ENCODE data around the gene SLC2A13.

Gene SLC2A13

DNA sequence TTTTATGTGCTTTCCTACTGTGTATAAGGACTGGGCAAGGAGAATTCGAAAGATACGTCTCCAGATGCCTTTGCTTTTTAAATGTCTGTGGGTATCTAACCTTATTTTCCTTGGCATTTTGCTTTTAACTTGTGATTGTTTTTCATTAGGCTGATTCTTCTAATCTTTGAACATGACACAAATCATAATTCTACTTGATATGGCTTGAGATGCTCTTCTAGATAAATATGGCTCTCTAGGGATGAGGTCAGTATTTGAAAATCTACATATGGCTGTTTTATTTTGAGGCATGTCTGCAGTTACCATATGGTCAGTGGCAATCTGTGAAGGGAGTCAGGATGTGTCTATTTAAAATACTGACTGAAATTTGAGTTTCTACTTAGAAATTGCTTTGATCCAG, 139.2 kb downstream of the SLC2A13 start:
- 60% methylated on average over 1 of the region's 2 CpGs; no CpG with 5 or more reads in 1 of the 2 experiments for WGBS, 2 experiments (ENCODE audit: insufficient coverage in 2 of 2)
- H3K9me3 ChIP-seq (ENCODE audit: control insufficient read depth, low read length) = no peaks in the 10 kb centered on the region
- H3K4me1 ChIP-seq (ENCODE audit: control insufficient read depth, insufficient read depth, low read length, poor library complexity, severe bottlenecking) = no peaks in the 10 kb centered on the region
- H3K36me3 ChIP-seq (ENCODE audit: control insufficient read depth, insufficient read depth, low read length) = no peaks in the 10 kb centered on the region
- no peak overlapping the region for H3K4me3 ChIP-seq (ENCODE audit: extremely low read depth, insufficient read depth, low read length, poor library complexity, severe bottlenecking)
- no peak overlapping the region for H3K27ac ChIP-seq (ENCODE audit: low read depth, low read length, severe bottlenecking)

- no CpG with 5 or more reads among the region's 2 CpGs for WGBS, 2 experiments (ENCODE audit: insufficient coverage in 2 of 2)
- Histone ChIP-seq H3K9me3 (ENCODE audit: control insufficient read depth, low read length) (no peaks in the 10 kb centered on the region), H3K4me3 (ENCODE audit: extremely low read depth, insufficient read depth, low read length, poor library complexity, severe bottlenecking) (no peak overlapping the region), H3K36me3 (ENCODE audit: control insufficient read depth, insufficient read depth, low read length) (no peaks in the 10 kb centered on the region), H3K27ac (ENCODE audit: low read depth, low read length, severe bottlenecking) (no peak overlapping the region), H3K4me1 (ENCODE audit: control insufficient read depth, insufficient read depth, low read length, poor library complexity, severe bottlenecking) (no peaks in the 10 kb centered on the region)
Observed at GRCh38 chr12:39966256-39966655, 139.6 kb downstream of the SLC2A13 start.

DNA sequence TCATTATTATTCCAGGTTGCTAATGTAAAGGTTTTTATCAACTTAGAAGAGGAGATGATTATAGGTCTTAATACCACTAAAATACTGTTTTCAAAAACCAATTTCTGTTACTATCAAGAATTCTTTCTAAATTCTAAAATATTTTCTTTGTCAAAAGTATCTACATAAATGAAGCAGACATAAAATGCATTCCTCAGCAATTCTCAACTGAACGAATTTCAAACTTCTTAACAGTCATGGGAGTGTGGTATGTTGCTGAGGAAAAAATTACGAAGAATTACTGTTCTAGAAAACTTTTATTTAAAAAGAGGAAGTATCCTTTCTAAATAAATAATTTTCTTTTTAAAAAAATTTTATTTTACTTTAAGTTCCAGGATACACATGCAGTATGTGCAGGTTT, 146.4 kb downstream of the SLC2A13 start:
- Histone ChIP-seq H3K4me1 (ENCODE audit: control insufficient read depth, insufficient read depth, low read length, poor library complexity, severe bottlenecking) (no peaks in the 10 kb centered on the region), H3K36me3 (ENCODE audit: control insufficient read depth, insufficient read depth, low read length) (no peaks in the 10 kb centered on the region), H3K4me3 (ENCODE audit: extremely low read depth, insufficient read depth, low read length, poor library complexity, severe bottlenecking) (no peak overlapping the region), H3K9me3 (ENCODE audit: control insufficient read depth, low read length) (no peaks in the 10 kb centered on the region), H3K27ac (ENCODE audit: low read depth, low read length, severe bottlenecking) (no peak overlapping the region)
- no CpG with 5 or more reads among the region's 2 CpGs for WGBS, 2 experiments (ENCODE audit: insufficient coverage in 2 of 2)

DNA sequence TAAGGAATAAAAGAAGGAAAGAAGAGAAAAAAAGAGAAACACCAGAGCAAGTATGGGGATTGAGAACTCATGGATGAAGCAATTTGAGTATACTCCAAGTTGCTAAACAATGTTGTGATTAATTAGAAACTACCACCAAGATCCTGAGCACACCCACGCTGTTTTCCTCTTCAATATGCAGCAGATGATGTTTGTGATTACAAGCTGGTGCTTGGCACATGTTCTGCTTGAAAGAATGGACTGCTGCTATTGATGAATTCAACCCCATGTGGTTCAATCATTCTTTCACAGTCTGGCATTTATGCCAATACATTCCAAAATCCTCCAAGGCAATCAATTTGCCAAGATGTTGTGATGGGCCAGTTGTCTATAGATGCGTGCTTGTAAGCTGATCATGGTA, 146.8 kb downstream of the SLC2A13 start:
- no peak overlapping the region for H3K27ac ChIP-seq (ENCODE audit: low read depth, low read length, severe bottlenecking)
- no peaks in the 10 kb centered on the region for H3K4me1 ChIP-seq (ENCODE audit: control insufficient read depth, insufficient read depth, low read length, poor library complexity, severe bottlenecking)
- 83% methylated on average over 1 of the region's 2 CpGs; no CpG with 5 or more reads in 1 of the 2 experiments for whole genome bisulfite sequencing, 2 experiments (ENCODE audit: insufficient coverage in 2 of 2)
- H3K4me3 ChIP-seq (ENCODE audit: extremely low read depth, insufficient read depth, low read length, poor library complexity, severe bottlenecking) = no peak overlapping the region
- no peaks in the 10 kb centered on the region for H3K36me3 ChIP-seq (ENCODE audit: control insufficient read depth, insufficient read depth, low read length)
- H3K9me3 ChIP-seq (ENCODE audit: control insufficient read depth, low read length) = no peaks in the 10 kb centered on the region

DNA sequence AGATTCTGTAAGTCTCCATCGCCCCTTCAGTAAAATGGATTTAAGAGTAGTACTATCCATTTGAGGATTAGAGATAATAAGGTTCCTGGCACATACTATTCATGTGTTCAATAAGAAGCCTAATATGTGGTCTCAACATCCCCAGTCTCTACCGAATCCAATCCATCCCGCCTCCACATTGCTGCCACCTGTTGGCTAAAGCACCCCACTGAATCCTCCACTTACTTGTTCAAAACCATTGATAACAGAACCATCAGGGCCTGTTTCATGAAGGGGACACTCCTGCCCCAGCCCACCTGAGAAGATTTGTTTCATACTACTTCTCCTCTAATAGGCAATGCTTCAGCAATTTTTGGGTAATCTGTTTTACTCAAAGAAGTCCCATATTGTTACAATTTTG, 147.5 kb downstream of the SLC2A13 start:
- 87 to 90% methylated on average over 2 to 3 of the region's 3 CpGs for WGBS, 2 experiments (ENCODE audit: insufficient coverage in 2 of 2)
- no peak overlapping the region for H3K4me3 ChIP-seq (ENCODE audit: extremely low read depth, insufficient read depth, low read length, poor library complexity, severe bottlenecking)
- H3K27ac ChIP-seq (ENCODE audit: low read depth, low read length, severe bottlenecking) = no peak overlapping the region
- H3K36me3 ChIP-seq (ENCODE audit: control insufficient read depth, insufficient read depth, low read length) = no peaks in the 10 kb centered on the region
- no peaks in the 10 kb centered on the region for H3K4me1 ChIP-seq (ENCODE audit: control insufficient read depth, insufficient read depth, low read length, poor library complexity, severe bottlenecking)
- no peaks in the 10 kb centered on the region for H3K9me3 ChIP-seq (ENCODE audit: control insufficient read depth, low read length)

DNA sequence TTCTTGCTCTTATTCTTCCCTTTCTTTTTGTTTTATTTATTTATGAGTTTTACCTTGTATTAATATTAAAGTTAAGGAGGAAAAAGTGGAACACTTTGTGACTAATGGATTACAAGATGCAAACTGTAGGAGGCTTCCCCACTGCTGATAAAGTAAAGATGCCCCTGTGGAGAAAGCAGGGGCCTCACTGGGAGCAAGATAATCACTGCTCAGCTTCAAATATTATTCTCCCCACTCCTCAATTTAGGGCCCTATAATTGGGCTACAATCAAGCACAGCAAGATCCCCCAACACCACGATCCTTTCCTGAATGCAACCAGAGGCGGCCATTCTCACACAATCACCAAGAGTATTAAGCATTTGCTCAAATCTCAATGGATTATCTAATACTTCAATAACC, 149.2 kb downstream of the SLC2A13 start:
- H3K9me3 ChIP-seq (ENCODE audit: control insufficient read depth, low read length) = no peaks in the 10 kb centered on the region
- 81% methylated on average over 2 of the region's 2 CpGs for WGBS, 2 experiments (ENCODE audit: insufficient coverage in 2 of 2)
- no peak overlapping the region for H3K4me3 ChIP-seq (ENCODE audit: extremely low read depth, insufficient read depth, low read length, poor library complexity, severe bottlenecking)
- no peaks in the 10 kb centered on the region for H3K36me3 ChIP-seq (ENCODE audit: control insufficient read depth, insufficient read depth, low read length)
- H3K27ac ChIP-seq (ENCODE audit: low read depth, low read length, severe bottlenecking) = no peak overlapping the region
- no peaks in the 10 kb centered on the region for H3K4me1 ChIP-seq (ENCODE audit: control insufficient read depth, insufficient read depth, low read length, poor library complexity, severe bottlenecking)

DNA sequence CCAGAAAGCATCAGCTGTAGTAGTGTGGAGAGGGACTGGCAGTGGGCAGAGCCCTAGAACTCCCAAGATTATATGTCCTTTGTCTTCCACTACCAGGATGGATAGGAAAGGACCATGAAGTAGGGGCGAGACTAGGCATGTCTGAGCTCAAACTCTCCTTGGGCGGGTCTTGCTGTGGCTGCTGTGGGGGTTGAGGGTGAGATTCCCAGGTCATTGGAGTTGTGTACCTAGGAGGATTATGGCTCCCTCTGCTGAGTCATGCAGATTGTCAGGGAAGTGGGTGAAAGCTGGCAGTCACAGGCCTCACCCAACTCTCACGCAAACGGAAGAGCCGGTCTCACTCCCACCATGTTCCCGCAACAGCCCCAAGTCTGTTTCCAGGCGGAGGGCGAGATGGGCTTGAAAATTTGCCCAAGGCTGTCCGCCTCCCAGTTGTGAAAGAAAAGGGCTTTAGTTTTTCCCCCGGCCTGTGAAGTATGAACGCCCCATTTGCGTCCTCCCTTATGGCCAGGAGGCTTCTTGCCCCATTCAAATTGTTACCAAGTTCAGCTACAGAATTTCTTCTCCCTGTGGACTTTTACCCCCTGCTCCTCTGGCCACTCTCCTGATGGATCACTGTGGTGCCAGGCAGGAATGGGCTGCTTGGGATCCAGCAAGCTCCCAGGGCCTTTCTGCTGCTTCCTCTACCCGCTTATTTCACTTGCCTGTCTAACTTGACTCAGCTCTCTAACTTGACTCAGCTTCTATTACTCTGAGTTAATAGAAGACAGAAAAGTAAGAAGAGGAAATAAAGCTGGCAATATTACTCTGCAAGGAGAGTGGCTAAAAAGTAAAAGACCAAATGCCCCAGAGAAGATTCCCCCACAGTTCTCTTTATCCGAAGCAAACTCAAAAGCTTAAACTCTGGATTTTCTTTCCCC, 159.3 kb downstream of the SLC2A13 start:
- H3K4me3 ChIP-seq (ENCODE audit: extremely low read depth, insufficient read depth, low read length, poor library complexity, severe bottlenecking) = no peak overlapping the region
- WGBS, 2 experiments (ENCODE audit: insufficient coverage in 2 of 2) = 96 to 98% methylated on average over 11 to 13 of the region's 14 CpGs
- no peaks in the 10 kb centered on the region for H3K36me3 ChIP-seq (ENCODE audit: control insufficient read depth, insufficient read depth, low read length)
- H3K4me1 ChIP-seq (ENCODE audit: control insufficient read depth, insufficient read depth, low read length, poor library complexity, severe bottlenecking) = peaks cover 5% of the 10 kb centered on the region
- no peaks in the 10 kb centered on the region for H3K9me3 ChIP-seq (ENCODE audit: control insufficient read depth, low read length)
- no peak overlapping the region for H3K27ac ChIP-seq (ENCODE audit: low read depth, low read length, severe bottlenecking)

DNA sequence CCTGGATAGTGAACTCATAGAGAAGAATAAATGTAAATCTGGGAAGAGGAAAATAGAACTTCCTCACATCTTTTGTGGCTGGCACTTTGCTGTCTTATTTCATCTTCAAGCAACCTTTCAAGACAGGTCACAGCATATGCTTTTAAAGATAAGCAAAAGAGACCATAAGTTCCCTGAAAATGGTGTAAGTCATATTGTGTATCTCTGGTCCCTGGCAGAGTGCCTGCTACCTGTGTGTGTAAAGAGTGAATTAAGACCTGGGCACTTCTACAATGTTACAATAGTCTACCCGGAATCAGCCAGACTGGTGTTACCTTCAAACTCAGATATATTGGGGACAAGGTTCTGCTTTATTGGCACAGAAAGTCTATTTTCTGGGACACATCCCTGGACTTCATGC, 168.8 kb downstream of the SLC2A13 start:
- no peaks in the 10 kb centered on the region for H3K4me1 ChIP-seq (ENCODE audit: control insufficient read depth, insufficient read depth, low read length, poor library complexity, severe bottlenecking)
- no peak overlapping the region for H3K27ac ChIP-seq (ENCODE audit: low read depth, low read length, severe bottlenecking)
- no peaks in the 10 kb centered on the region for H3K9me3 ChIP-seq (ENCODE audit: control insufficient read depth, low read length)
- no peaks in the 10 kb centered on the region for H3K36me3 ChIP-seq (ENCODE audit: control insufficient read depth, insufficient read depth, low read length)
- WGBS, 2 experiments (ENCODE audit: insufficient coverage in 2 of 2) = 100% methylated on average over 1 of the region's 1 CpG; no CpG with 5 or more reads in 1 of the 2 experiments
- no peak overlapping the region for H3K4me3 ChIP-seq (ENCODE audit: extremely low read depth, insufficient read depth, low read length, poor library complexity, severe bottlenecking)

GRCh38 chr12:39935839-39936238, 170.0 kb downstream of the SLC2A13 start:
- WGBS, 2 experiments (ENCODE audit: insufficient coverage in 2 of 2) = 80 to 89% methylated on average over 1 of the region's 2 CpGs

GRCh38 chr12:39935275-39935674, 170.6 kb downstream of the SLC2A13 start:
- H3K36me3 ChIP-seq (ENCODE audit: control insufficient read depth, insufficient read depth, low read length) = no peaks in the 10 kb centered on the region
- no peak overlapping the region for H3K4me3 ChIP-seq (ENCODE audit: extremely low read depth, insufficient read depth, low read length, poor library complexity, severe bottlenecking)
- H3K4me1 ChIP-seq (ENCODE audit: control insufficient read depth, insufficient read depth, low read length, poor library complexity, severe bottlenecking) = no peaks in the 10 kb centered on the region
- H3K27ac ChIP-seq (ENCODE audit: low read depth, low read length, severe bottlenecking) = no peak overlapping the region
- H3K9me3 ChIP-seq (ENCODE audit: control insufficient read depth, low read length) = no peaks in the 10 kb centered on the region
- no CpG with 5 or more reads among the region's 1 CpG for WGBS, 2 experiments (ENCODE audit: insufficient coverage in 2 of 2)

More at GRCh38 chr12:39935839-39936238, 170.0 kb downstream of the SLC2A13 start:
- Histone ChIP-seq H3K4me3 (ENCODE audit: extremely low read depth, insufficient read depth, low read length, poor library complexity, severe bottlenecking) (no peak overlapping the region), H3K36me3 (ENCODE audit: control insufficient read depth, insufficient read depth, low read length) (no peaks in the 10 kb centered on the region), H3K9me3 (ENCODE audit: control insufficient read depth, low read length) (no peaks in the 10 kb centered on the region), H3K27ac (ENCODE audit: low read depth, low read length, severe bottlenecking) (no peak overlapping the region), H3K4me1 (ENCODE audit: control insufficient read depth, insufficient read depth, low read length, poor library complexity, severe bottlenecking) (no peaks in the 10 kb centered on the region)

DNA sequence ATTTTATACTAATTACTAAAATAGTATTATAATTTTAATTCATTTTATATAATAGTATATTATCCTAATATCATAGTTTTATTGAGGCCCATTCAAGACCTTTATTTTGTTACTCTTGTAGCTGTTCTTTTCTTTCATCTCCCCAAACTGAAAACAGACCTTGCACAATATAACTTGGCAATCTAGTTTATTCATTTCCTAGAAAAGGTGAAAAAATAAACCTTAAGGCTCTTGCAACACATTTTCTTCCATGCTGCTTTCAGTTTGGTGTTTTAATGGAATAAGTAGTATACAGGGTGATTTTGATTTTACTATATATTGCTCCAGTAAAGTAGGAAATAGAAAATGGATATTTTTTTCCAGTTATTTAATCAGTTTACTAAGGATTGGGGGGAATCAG, 174.0 kb downstream of the SLC2A13 start:
- Histone ChIP-seq H3K4me1 (ENCODE audit: control insufficient read depth, insufficient read depth, low read length, poor library complexity, severe bottlenecking) (no peaks in the 10 kb centered on the region), H3K36me3 (ENCODE audit: control insufficient read depth, insufficient read depth, low read length) (no peaks in the 10 kb centered on the region), H3K4me3 (ENCODE audit: extremely low read depth, insufficient read depth, low read length, poor library complexity, severe bottlenecking) (no peak overlapping the region), H3K27ac (ENCODE audit: low read depth, low read length, severe bottlenecking) (no peak overlapping the region), H3K9me3 (ENCODE audit: control insufficient read depth, low read length) (no peaks in the 10 kb centered on the region)
